Nephron progenitor cell (in vitro differentiated cells): Measurements from ENCODE around the gene ARID3C.
"Not testable (repeated sequence)": the region's sequence is repeated elsewhere in the genome, so short reads cannot be mapped to it uniquely, and the experiment has no call there.

Experiments used
- DNase-seq: peaks from one replicate; pipeline ENCODE4 v3.0.0; 2021
- H3K27ac Mint-ChIP-seq: 2 replicates; pipeline ENCODE4 v1.8.0; 2021; ENCODE audit warnings: mild to moderate bottlenecking, moderate library complexity, mixed read lengths
- H3K27me3 Mint-ChIP-seq: 2 replicates; pipeline ENCODE4 v1.8.0; 2021; ENCODE audit warnings: mild to moderate bottlenecking, low read depth, mixed read lengths; ENCODE audit not compliant: poor library complexity
- H3K36me3 Mint-ChIP-seq: 2 replicates; pipeline ENCODE4 v1.8.0; 2021; ENCODE audit warnings: low read depth, mixed read lengths
- H3K4me1 Mint-ChIP-seq: 2 replicates; pipeline ENCODE4 v1.8.0; 2021; ENCODE audit warnings: mixed read lengths
- H3K4me3 Mint-ChIP-seq: 2 replicates; pipeline ENCODE4 v1.8.0; 2021; ENCODE audit warnings: mild to moderate bottlenecking, moderate library complexity, mixed read lengths
- H3K9me3 Mint-ChIP-seq: 2 replicates; pipeline ENCODE4 v1.8.0; 2021; ENCODE audit warnings: mild to moderate bottlenecking, moderate library complexity, mixed read lengths
- CTCF ChIP-seq: fragments of 200-600 bp; sonication (generic); IDR thresholded peaks from 2 replicates; pipeline ENCODE4 v1.5.0; 2021; ENCODE audit warnings: antibody characterized with exemption

ARID3C gene

GRCh38 chr9:34644766-34645314 lies 16.0 kb upstream of the ARID3C start:
- Mint-ChIP-seq H3K9me3 (no peaks in the 10 kb centered on the region), H3K4me1 (peaks cover 49% of the 10 kb centered on the region), H3K36me3 (peaks cover 23% of the 10 kb centered on the region), H3K4me3 (peak overlapping the region; percentile 47), H3K27ac (peak overlapping the region; percentile 8), H3K27me3 (peaks cover 6% of the 10 kb centered on the region)
- TF ChIP-seq CTCF = no peak
- no peak for DNase-seq

GRCh38 chr9:34642679-34643078 lies 13.8 kb upstream of the ARID3C start:
- Mint-ChIP-seq H3K27me3 (peaks cover 11% of the 10 kb centered on the region), H3K27ac (no peak overlapping the region), H3K4me3 (no peak overlapping the region), H3K9me3 (no peaks in the 10 kb centered on the region), H3K4me1 (peaks cover 40% of the 10 kb centered on the region), H3K36me3 (peaks cover 1% of the 10 kb centered on the region)
- TF ChIP-seq CTCF = no peak
- no peak for DNase-seq

- H3K36me3 Mint-ChIP-seq, H3K27ac Mint-ChIP-seq, H3K27me3 Mint-ChIP-seq, H3K4me3 Mint-ChIP-seq, DNase-seq, H3K9me3 Mint-ChIP-seq: not testable (repeated sequence)
- peaks cover 30% of the 10 kb centered on the region for H3K4me1 Mint-ChIP-seq
These were observed 10.5 kb upstream of the ARID3C start for GRCh38 chr9:34639322-34639721.

- Mint-ChIP-seq H3K9me3 (no peaks in the 10 kb centered on the region), H3K27me3 (peaks cover 5% of the 10 kb centered on the region), H3K27ac (no peak overlapping the region), H3K4me3 (peak overlapping the region; percentile 87), H3K4me1 (peaks cover 31% of the 10 kb centered on the region), H3K36me3 (peaks cover 4% of the 10 kb centered on the region)
- no peak for DNase-seq
- no peak for TF ChIP-seq CTCF
These were observed 9.2 kb upstream of the ARID3C start for GRCh38 chr9:34638138-34638445.

- TF ChIP-seq CTCF = no peak
- Mint-ChIP-seq H3K27me3 (peaks cover 9% of the 10 kb centered on the region), H3K4me3 (peak within 1 kb of the TSS; percentile 87), H3K36me3 (peaks cover 4% of the 10 kb centered on the region), H3K9me3 (no peaks in the 10 kb centered on the region), H3K27ac (peak within 1 kb of the TSS; percentile 57), H3K4me1 (peaks cover 32% of the 10 kb centered on the region)
- peak; percentile 97 for DNase-seq
These were observed 8.7 kb upstream of the ARID3C start, which contains the start of gene SIGMAR1 for GRCh38 chr9:34637356-34638137. Gene SIGMAR1 (minus strand): TSS chr9:34637787. CDS start chr9:34637697, 90 bp downstream.

- Mint-ChIP-seq H3K27me3 (peaks cover 10% of the 10 kb centered on the region), H3K9me3 (no peaks in the 10 kb centered on the region), H3K4me3 (peak overlapping the region; percentile 87), H3K36me3 (peaks cover 4% of the 10 kb centered on the region), H3K4me1 (peaks cover 32% of the 10 kb centered on the region), H3K27ac (peak overlapping the region; percentile 57)
- no peak for TF ChIP-seq CTCF
- no peak for DNase-seq
These were observed 8.0 kb upstream of the ARID3C start for GRCh38 chr9:34636791-34637355.
